ENCODE measurements around the gene DOCK3. TPM values are rescaled to one million over a fixed set of nuclear protein-coding genes. Genes with fewer than 3 reads are reported as not detected.

DOCK3 gene
- total RNA-seq, 4 donors from 2014 or later = 2.1 to 8.6 (median 2.9) TPM

GRCh38 chr3:50645378-50645777 lies 29.3 kb upstream of the DOCK3 start:
- H3K36me3 ChIP-seq = peaks cover 88% of the 10 kb centered on the region
- no peak overlapping the region for H3K27ac ChIP-seq
- no peak for TF ChIP-seq CTCF (IDR thresholded peaks at IDR 0.05)
- no peak for TF ChIP-seq POLR2A (IDR thresholded peaks at IDR 0.05)
- TF ChIP-seq POLR2AphosphoS5 (IDR thresholded peaks at IDR 0.05) = no peak
- TF ChIP-seq EP300 (IDR thresholded peaks at IDR 0.05) = no peak
- WGBS = 100% methylated on average over 2 of the region's 2 CpGs
- no peaks in the 10 kb centered on the region for H3K9me3 ChIP-seq
- no peaks in the 10 kb centered on the region for H3K4me1 ChIP-seq
- no peaks in the 10 kb centered on the region for H3K27me3 ChIP-seq
- H3K4me3 ChIP-seq = no peak overlapping the region
- no peak for DNase-seq (ENCODE audit: low spot score in 2 of 2)

GRCh38 chr3:50648313-50648712 lies 26.4 kb upstream of the DOCK3 start:
- Histone ChIP-seq H3K4me1 (no peaks in the 10 kb centered on the region), H3K36me3 (peaks cover 58% of the 10 kb centered on the region), H3K9me3 (no peaks in the 10 kb centered on the region), H3K27ac (no peak overlapping the region), H3K27me3 (no peaks in the 10 kb centered on the region), H3K4me3 (no peak overlapping the region)
- DNase-seq (ENCODE audit: low spot score in 2 of 2) = no peak
- WGBS = no CpG with 5 or more reads among the region's 6 CpGs
- TF ChIP-seq POLR2A (IDR thresholded peaks at IDR 0.05) (no peak), CTCF (IDR thresholded peaks at IDR 0.05) (no peak), EP300 (IDR thresholded peaks at IDR 0.05) (no peak), POLR2AphosphoS5 (IDR thresholded peaks at IDR 0.05) (no peak)

- WGBS = 29% methylated on average over 1 of the region's 2 CpGs
- Histone ChIP-seq H3K27me3 (no peaks in the 10 kb centered on the region), H3K27ac (no peak overlapping the region), H3K36me3 (peaks cover 52% of the 10 kb centered on the region), H3K4me3 (no peak overlapping the region), H3K4me1 (no peaks in the 10 kb centered on the region), H3K9me3 (no peaks in the 10 kb centered on the region)
- no peak for TF ChIP-seq POLR2AphosphoS5 (IDR thresholded peaks at IDR 0.05)
- no peak for TF ChIP-seq EP300 (IDR thresholded peaks at IDR 0.05)
- no peak for TF ChIP-seq CTCF (IDR thresholded peaks at IDR 0.05)
- TF ChIP-seq POLR2A (IDR thresholded peaks at IDR 0.05) = no peak
- DNase-seq (ENCODE audit: low spot score in 2 of 2) = no peak
Measured at GRCh38 chr3:50648944-50649343, 25.8 kb upstream of the DOCK3 start.

GRCh38 chr3:50649451-50649931 lies 25.2 kb upstream of the DOCK3 start:
- H3K36me3 ChIP-seq = peaks cover 46% of the 10 kb centered on the region
- H3K4me1 ChIP-seq = no peaks in the 10 kb centered on the region
- H3K27me3 ChIP-seq = no peaks in the 10 kb centered on the region
- TF ChIP-seq POLR2AphosphoS5 (IDR thresholded peaks at IDR 0.05) (no peak), POLR2A (IDR thresholded peaks at IDR 0.05) (no peak), EP300 (IDR thresholded peaks at IDR 0.05) (no peak)
- no peak overlapping the region for H3K27ac ChIP-seq
- H3K9me3 ChIP-seq = no peaks in the 10 kb centered on the region
- no peak overlapping the region for H3K4me3 ChIP-seq
- WGBS = 80% methylated on average over 2 of the region's 8 CpGs
- DNase-seq (ENCODE audit: low spot score in 2 of 2) = no peak

GRCh38 chr3:50650018-50650417 lies 24.7 kb upstream of the DOCK3 start:
- Histone ChIP-seq H3K9me3 (no peaks in the 10 kb centered on the region), H3K27me3 (no peaks in the 10 kb centered on the region), H3K4me3 (no peak overlapping the region), H3K27ac (no peak overlapping the region), H3K4me1 (no peaks in the 10 kb centered on the region), H3K36me3 (peaks cover 41% of the 10 kb centered on the region)
- no peak for DNase-seq (ENCODE audit: low spot score in 2 of 2)
- TF ChIP-seq POLR2A (IDR thresholded peaks at IDR 0.05) (no peak), CTCF (IDR thresholded peaks at IDR 0.05) (no peak), EP300 (IDR thresholded peaks at IDR 0.05) (no peak), POLR2AphosphoS5 (IDR thresholded peaks at IDR 0.05) (no peak)
- 100% methylated on average over 1 of the region's 1 CpG for WGBS

GRCh38 chr3:50651445-50651844 lies 23.3 kb upstream of the DOCK3 start:
- no peaks in the 10 kb centered on the region for H3K9me3 ChIP-seq
- TF ChIP-seq CTCF (IDR thresholded peaks at IDR 0.05) (no peak), EP300 (IDR thresholded peaks at IDR 0.05) (no peak), POLR2A (IDR thresholded peaks at IDR 0.05) (no peak), POLR2AphosphoS5 (IDR thresholded peaks at IDR 0.05) (no peak)
- H3K36me3 ChIP-seq = peaks cover 27% of the 10 kb centered on the region
- no peak for DNase-seq (ENCODE audit: low spot score in 2 of 2)
- H3K27ac ChIP-seq = no peak overlapping the region
- WGBS = 62% methylated on average over 2 of the region's 8 CpGs
- H3K4me3 ChIP-seq = no peak overlapping the region
- no peaks in the 10 kb centered on the region for H3K4me1 ChIP-seq
- no peaks in the 10 kb centered on the region for H3K27me3 ChIP-seq
